Gastrocnemius medialis (tissue), 4 donors: Measurements from ENCODE around the gene CCDC158. TPM values are rescaled to one million over a fixed set of nuclear protein-coding genes. Genes with fewer than 3 reads are reported as not detected.
A peak's percentile ranks its signal among the peaks of the same experiment; 100 is the strongest.
"Not testable (repeated sequence)": the region's sequence is repeated elsewhere in the genome, so short reads cannot be mapped to it uniquely, and the experiment has no call there.

Source experiments
- ATAC-seq, 2 donors: fragments of 150-250 bp; one replicate each; pipeline ENCODE4 v1.9.1; 2016
- DNase-seq, 2 donors: peaks; one replicate each; pipeline ENCODE4 v3.0.0-alpha.2; 2019
- H3K27ac ChIP-seq, 4 donors: fragments of 200-600 bp; sonication (generic); 1 replicate in 1 of 4; 2 replicates in 3 of 4; pipeline ENCODE4 v1.5.1; 2016 to 2018; ENCODE audit warnings: mild to moderate bottlenecking in 2 of 4, moderate library complexity in 1 of 4
- H3K27me3 ChIP-seq, 3 donors: fragments of 200-600 bp; sonication (generic) in 2 of 3; 1 replicate in 1 of 3; 2 replicates in 2 of 3; pipeline versions ENCODE4 v1.5.1 to v1.6.0; 2016 to 2019; ENCODE audit warnings: mild to moderate bottlenecking in 1 of 3, moderate library complexity in 1 of 3
- H3K36me3 ChIP-seq, 2 donors: fragments of 200-600 bp; sonication (generic) in 1 of 2; one replicate each; pipeline ENCODE4 v1.5.1; 2017 to 2018
- H3K4me1 ChIP-seq, 2 donors: fragments of 200-600 bp; sonication (generic) in 1 of 2; one replicate each; pipeline ENCODE4 v1.5.1; 2016 to 2017; ENCODE audit warnings: mild to moderate bottlenecking in 2 of 2
- H3K4me3 ChIP-seq, 4 donors: fragments of 200-600 bp; sonication (generic) in 3 of 4; 1 replicate in 1 of 4; 2 replicates in 3 of 4; pipeline ENCODE4 v1.5.1; 2016 to 2019; ENCODE audit warnings: mild to moderate bottlenecking in 2 of 4
- H3K9me3 ChIP-seq, 3 donors: fragments of 200-600 bp; sonication (generic) in 2 of 3; 1 replicate in 1 of 3; 2 replicates in 2 of 3; pipeline ENCODE4 v1.5.1; 2016 to 2019
- POLR2A ChIP-seq, 2 donors: fragments of 450-650 bp; IDR thresholded peaks; one replicate each; pipeline ENCODE4 v1.6.1; 2017; ENCODE audit warnings: antibody characterized with exemption in 2 of 2, mild to moderate bottlenecking in 2 of 2, moderate library complexity in 2 of 2
- in situ Hi-C, 4 donors: fragments of 200-750 bp; cut with MboI; loops; one replicate each; pipeline versions ENCODE4 v1.15.0 to v1.8.0; 2017; ENCODE audit warnings: low sequenced_read_pairs in 4 of 4
- intact Hi-C: fragments of 100-400 bp; cut with DNase I; formaldehyde crosslinking; loops from one replicate; pipeline ENCODE4 v1.15.1; 2023; ENCODE audit warnings: low total_unique reads
- total RNA-seq, 4 donors: library from RNA; depleted of rRNA; stranded (reverse); fragments of >200 nt; gene quantifications; one replicate each; pipeline versions ENCODE4 v1.1.0 to v1.2.3, GENCODE V29; 2016
- TF ChIP-seq, protein P1 (sequence below), 5 experiments: fragments of 450-650 bp in 3 of 5; fragments of 200-600 bp in 2 of 5; sonication (generic) in 2 of 5; IDR thresholded peaks in 4 of 5; conservative IDR thresholded peaks in 1 of 5; 1 replicate in 4 of 5; 2 replicates in 1 of 5; pipeline ENCODE4 v1.5.1; 2016 to 2019; ENCODE audit warnings: antibody characterized with exemption in 5 of 5, mild to moderate bottlenecking in 3 of 5, moderate library complexity in 3 of 5

Gene CCDC158
- total RNA-seq, 4 donors from 2014 or later: not detected

DNA sequence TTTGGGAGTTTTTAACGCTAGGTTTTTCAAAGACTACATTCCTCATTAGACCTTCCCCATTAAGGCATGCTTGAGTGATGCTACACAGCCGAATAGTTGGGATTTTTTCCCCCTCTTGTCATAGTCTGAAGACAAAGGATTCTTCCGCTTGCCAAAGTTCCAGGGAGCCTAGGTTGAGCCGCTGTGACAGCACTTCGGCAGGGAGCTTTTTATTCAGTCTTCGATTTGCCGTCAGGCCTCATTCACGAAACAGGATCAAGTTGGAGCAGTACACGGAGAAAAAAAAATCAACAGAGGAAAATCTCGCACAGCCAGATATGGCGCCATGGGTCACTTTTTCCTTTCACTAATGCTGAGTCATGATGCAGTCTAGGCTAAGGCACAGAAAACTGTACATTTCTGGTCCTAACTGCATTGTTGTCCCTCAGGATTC, 38.4 kb upstream of the CCDC158 start:
- TF ChIP-seq, protein P1, sequence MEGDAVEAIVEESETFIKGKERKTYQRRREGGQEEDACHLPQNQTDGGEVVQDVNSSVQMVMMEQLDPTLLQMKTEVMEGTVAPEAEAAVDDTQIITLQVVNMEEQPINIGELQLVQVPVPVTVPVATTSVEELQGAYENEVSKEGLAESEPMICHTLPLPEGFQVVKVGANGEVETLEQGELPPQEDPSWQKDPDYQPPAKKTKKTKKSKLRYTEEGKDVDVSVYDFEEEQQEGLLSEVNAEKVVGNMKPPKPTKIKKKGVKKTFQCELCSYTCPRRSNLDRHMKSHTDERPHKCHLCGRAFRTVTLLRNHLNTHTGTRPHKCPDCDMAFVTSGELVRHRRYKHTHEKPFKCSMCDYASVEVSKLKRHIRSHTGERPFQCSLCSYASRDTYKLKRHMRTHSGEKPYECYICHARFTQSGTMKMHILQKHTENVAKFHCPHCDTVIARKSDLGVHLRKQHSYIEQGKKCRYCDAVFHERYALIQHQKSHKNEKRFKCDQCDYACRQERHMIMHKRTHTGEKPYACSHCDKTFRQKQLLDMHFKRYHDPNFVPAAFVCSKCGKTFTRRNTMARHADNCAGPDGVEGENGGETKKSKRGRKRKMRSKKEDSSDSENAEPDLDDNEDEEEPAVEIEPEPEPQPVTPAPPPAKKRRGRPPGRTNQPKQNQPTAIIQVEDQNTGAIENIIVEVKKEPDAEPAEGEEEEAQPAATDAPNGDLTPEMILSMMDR (IDR thresholded peaks at IDR 0.05 in 4 of 5, conservative IDR thresholded peaks at IDR 0.05 in 1 of 5): no peak
- TF ChIP-seq POLR2A (IDR thresholded peaks at IDR 0.05): no peak
- H3K4me3 ChIP-seq: no peak overlapping the region

DNA sequence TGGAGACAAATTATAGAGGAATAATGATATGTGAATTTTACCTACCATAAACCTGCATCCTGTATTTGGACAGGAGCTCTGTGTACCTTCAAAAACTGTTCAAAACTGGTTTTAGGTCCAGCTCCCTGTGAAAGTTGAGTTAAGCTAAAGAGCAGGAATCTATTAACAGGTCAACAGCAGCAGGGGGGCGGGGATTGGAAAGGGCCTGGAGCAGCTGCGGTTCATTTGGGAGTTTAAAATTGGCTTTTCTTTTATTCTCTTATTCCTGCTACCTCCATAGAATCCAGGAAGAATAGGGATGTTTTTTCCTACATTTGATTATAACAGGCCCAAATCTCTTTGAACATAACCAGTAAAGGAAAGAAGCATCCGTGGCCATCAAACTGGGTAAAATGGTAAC, 37.9 kb upstream of the CCDC158 start:
- no peak overlapping the region for H3K4me3 ChIP-seq
- no peak for TF ChIP-seq POLR2A (IDR thresholded peaks at IDR 0.05)
- TF ChIP-seq, protein P1 (IDR thresholded peaks at IDR 0.05 in 4 of 5, conservative IDR thresholded peaks at IDR 0.05 in 1 of 5): no peak
- H3K9me3 ChIP-seq: no peaks in the 10 kb centered on the region
- no peak overlapping the region for H3K27ac ChIP-seq
- H3K27me3 ChIP-seq: no peaks in the 10 kb centered on the region
- DNase-seq: no peak
- no peak for ATAC-seq
- no peaks in the 10 kb centered on the region for H3K36me3 ChIP-seq
- intact Hi-C loops (no loop called here), in situ Hi-C loops (no loop called here)
- no peaks in the 10 kb centered on the region for H3K4me1 ChIP-seq

More for the DNA sequence above, 38.4 kb upstream of the CCDC158 start:
- Histone ChIP-seq H3K9me3 (no peaks in the 10 kb centered on the region), H3K36me3 (no peaks in the 10 kb centered on the region), H3K27ac (no peak overlapping the region), H3K27me3 (no peaks in the 10 kb centered on the region), H3K4me1 (no peaks in the 10 kb centered on the region)
- ATAC-seq (peak in 1 of 2 donors; percentile 36), DNase-seq (no peak)
- intact Hi-C loops (no loop called here), in situ Hi-C loops (no loop called here)

DNA sequence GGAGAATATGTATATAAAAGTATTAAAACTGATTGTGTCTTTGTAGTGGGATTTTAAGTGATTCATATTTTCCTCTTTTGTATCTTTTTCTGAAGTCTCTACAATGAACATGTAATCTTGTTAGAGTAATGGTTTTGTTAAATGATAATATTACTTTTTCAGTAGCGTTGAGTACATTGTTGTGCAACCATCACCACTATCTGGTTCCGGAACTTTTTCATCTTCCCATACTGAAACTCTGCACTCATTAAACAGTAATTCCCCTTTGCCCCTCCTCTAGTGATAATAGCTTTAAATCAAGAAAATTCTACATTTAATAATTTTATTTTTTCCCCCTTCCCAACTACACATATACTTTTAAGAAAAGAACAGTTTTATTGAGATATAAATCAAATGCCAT, 37.4 kb upstream of the CCDC158 start:
- no peak for DNase-seq
- Histone ChIP-seq H3K4me3 (no peak overlapping the region), H3K4me1 (no peaks in the 10 kb centered on the region), H3K27me3 (no peaks in the 10 kb centered on the region), H3K27ac (no peak overlapping the region), H3K9me3 (no peaks in the 10 kb centered on the region), H3K36me3 (no peaks in the 10 kb centered on the region)
- TF ChIP-seq, protein P1 (IDR thresholded peaks at IDR 0.05 in 4 of 5, conservative IDR thresholded peaks at IDR 0.05 in 1 of 5): no peak
- TF ChIP-seq POLR2A (IDR thresholded peaks at IDR 0.05): no peak
- intact Hi-C loops: no loop called here
- ATAC-seq: no peak
- in situ Hi-C loops: no loop called here

DNA sequence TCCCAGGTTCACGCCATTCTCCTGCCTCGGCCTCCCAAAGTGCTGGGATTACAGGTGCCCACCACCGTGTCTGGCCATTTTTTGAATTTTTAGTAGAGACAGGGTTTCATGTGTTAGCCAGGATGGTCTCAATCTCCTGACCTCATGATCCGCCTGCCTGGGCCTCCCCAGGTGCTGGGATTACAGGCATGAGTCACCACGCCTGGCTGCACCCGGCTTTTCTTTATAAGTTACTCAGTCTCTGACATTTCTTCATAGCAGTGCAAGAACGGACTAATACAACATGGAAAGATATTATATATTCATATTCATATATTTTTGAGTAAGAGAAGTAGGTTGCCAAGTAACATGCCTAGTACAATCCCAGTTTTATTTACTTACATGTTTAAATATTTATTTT, 36.9 kb upstream of the CCDC158 start:
- in situ Hi-C loops (no loop called here), intact Hi-C loops (no loop called here)
- Histone ChIP-seq H3K36me3 (no peaks in the 10 kb centered on the region), H3K4me1 (no peaks in the 10 kb centered on the region), H3K9me3 (no peaks in the 10 kb centered on the region), H3K4me3 (no peak overlapping the region), H3K27me3 (no peaks in the 10 kb centered on the region), H3K27ac (no peak overlapping the region)
- no peak for ATAC-seq
- DNase-seq: no peak
- TF ChIP-seq, protein P1 (IDR thresholded peaks at IDR 0.05 in 4 of 5, conservative IDR thresholded peaks at IDR 0.05 in 1 of 5): no peak
- no peak for TF ChIP-seq POLR2A (IDR thresholded peaks at IDR 0.05)

DNA sequence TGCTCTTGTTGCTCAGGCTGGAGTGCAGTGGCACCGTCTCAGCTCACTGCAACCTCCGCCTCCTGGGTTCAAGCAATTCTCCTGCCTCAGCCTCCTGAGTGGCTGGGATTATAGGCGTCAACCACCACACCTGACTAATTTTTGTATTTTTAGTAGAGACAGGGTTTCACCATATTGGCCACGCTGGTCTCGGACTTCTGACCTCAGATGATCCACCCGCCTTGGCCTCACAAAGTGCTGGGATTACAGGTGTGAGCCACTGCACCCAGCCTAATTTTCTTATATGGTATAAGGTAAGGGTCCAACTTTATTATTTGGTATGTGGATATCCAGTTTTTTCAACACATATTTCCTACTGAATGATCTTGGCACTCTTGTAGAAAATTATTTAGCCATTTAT, 33.1 kb upstream of the CCDC158 start:
- H3K9me3 ChIP-seq, DNase-seq, H3K4me3 ChIP-seq, H3K27me3 ChIP-seq, H3K36me3 ChIP-seq, intact Hi-C loops, H3K4me1 ChIP-seq, H3K27ac ChIP-seq, in situ Hi-C loops, ATAC-seq: not testable (repeated sequence)
